Middle frontal gyrus (tissue), 1 donor: ENCODE measurements around the gene ABHD4.
"Not testable (repeated sequence)": the region's sequence is repeated elsewhere in the genome, so short reads cannot be mapped to it uniquely, and the experiment has no call there.

Experiments
- DNase-seq: peaks from one replicate; pipeline ENCODE4 v3.0.0-alpha.2; 2015; ENCODE audit warnings: low spot score; ENCODE audit errors: extremely low spot score

The ABHD4 gene

GRCh38 chr14:22589096-22589839 is 8.8 kb upstream of the ABHD4 start, which contains the start of gene DAD1:
Gene DAD1, minus strand, starts transcription at chr14:22589224. Its CDS starts 67 bp downstream, at chr14:22589157.
- peak; percentile 98 for DNase-seq

- DNase-seq, result no peak
These were observed 4.9 kb upstream of the ABHD4 start for GRCh38 chr14:22593189-22593588.

DNA sequence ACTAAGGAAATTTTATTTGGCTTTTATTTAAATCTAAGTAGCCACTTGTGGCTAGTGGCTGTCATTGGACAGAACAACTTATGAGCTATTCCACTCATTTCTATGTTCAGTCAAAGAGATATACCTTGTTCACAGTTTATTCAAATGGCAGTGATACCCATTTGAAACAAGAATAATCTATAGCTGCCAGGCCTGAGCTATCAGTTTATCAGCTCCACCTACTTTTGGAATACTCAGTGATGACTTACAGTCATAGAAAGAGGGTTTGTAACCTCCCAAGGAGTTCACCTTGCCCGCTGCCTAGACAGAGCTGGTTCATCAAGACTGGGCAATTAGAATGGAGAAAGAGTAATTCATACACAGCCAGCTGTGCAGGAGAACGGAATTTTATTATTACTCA is 4.5 kb upstream of the ABHD4 start:
- no peak for DNase-seq

GRCh38 chr14:22594156-22594716 is 3.9 kb upstream of the ABHD4 start:
- DNase-seq, result no peak

DNA sequence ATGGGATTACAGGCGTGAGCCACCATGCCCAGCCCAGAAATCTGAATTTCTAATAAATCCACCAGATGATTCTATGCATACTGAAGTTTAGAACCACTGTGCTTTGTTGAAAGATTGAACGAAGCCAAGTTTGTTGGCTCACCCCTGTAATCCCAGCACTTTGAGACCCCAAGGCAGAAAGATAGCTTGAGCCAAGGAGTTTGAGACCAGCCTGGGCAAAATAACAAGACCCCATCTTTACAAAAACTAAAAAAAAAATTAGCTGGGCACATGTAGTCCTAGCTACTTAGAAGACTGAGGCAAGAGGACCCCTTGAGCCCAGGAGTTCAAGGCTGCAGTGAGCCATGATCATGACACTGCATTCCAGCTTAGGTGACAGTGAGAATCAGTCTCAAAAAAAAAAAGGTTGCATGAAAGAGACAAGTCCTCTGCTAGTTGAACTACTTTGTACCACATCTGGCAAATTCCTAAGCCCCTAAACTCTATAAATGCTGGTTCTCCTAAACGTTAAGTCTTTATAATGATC is 1.7 kb upstream of the ABHD4 start:
- DNase-seq, result no peak

- no peak for DNase-seq
These were observed 835 bp upstream of the ABHD4 start for GRCh38 chr14:22597265-22597664.

DNA sequence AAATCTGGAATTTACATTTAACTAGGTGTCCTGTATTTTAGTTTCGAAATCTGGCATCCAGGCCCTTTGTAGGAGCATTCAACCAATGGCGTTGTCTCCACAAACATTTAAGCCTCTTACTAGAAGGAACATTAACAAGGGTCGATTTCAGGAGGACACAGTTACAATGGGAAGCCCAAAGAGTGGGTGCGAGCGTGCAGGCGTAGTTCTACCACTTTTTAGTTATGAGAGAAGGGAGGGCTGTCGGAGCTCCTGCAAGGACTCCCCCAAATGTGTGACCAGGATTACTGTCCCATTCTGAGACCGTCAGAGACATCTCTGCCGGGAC is 365 bp upstream of the ABHD4 start:
- DNase-seq, result no peak

DNA sequence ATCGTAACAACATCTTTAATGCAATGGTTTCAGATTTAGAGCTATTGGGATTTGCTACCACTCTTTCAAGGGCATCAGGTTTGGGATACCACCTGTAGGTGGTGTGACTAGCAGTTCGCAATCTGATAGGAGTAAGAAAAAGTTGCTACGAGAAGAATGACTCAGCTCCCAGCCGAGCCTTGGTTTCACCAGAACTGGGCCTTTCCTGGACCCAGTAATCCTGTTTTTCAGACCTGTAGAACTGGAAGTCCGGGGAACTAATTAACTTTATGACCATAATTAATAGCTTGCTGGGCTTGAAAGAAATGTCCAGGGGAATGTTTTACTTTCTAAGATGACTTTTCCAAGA is 770 bp downstream of the ABHD4 start:
- no peak for DNase-seq

DNA sequence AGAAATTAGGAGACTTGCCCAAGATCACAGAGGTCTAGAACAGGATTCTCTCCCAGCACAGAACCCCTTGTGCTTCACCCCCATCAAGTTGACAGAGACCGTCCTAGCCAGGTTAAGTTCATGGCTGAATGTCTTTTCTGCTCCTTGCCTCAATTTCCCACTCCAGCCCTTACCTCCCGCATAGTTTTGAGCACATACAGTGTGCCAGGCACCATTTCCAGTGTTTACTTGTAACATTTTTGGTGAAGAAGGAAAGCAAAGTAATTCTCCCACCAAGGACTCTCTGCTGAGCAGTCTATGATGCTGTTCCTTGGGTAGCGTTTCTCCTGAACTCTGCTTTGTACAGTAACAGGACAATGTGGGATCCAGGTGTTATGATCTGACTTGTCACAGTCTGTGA is 1.2 kb downstream of the ABHD4 start:
- DNase-seq, result no peak

GRCh38 chr14:22600027-22600426 is 1.9 kb downstream of the ABHD4 start:
- no peak for DNase-seq

GRCh38 chr14:22601456-22601855 is 3.4 kb downstream of the ABHD4 start:
- no peak for DNase-seq

GRCh38 chr14:22601996-22602395 is 3.9 kb downstream of the ABHD4 start:
- DNase-seq, result no peak

- DNase-seq, result no peak
These were observed 4.8 kb downstream of the ABHD4 start for GRCh38 chr14:22602862-22603261.

GRCh38 chr14:22606380-22606779 is 8.3 kb downstream of the ABHD4 start:
- DNase-seq, result no peak

DNA sequence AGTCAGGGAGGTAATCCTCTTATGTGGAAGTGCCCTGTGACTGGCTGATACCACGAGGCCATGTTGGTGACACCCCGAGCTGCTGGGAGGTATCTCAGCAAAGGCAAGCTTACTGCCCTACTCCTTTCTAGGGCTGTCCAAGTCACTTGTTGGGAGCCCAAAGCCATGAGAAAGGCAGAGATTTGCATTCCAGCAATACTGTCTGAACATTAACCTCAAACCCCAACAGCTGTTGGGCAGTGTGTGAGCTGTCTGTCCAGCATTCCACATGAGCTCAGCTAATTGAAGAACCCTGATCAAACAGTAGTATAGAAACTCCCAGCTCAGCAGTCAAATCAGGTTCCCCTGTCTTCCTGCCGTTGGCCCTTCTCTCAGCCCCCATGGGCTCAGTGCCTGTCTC is 9.2 kb downstream of the ABHD4 start:
- no peak for DNase-seq

- DNase-seq, result no peak
These were observed 12.8 kb downstream of the ABHD4 start for GRCh38 chr14:22610931-22611330.

DNA sequence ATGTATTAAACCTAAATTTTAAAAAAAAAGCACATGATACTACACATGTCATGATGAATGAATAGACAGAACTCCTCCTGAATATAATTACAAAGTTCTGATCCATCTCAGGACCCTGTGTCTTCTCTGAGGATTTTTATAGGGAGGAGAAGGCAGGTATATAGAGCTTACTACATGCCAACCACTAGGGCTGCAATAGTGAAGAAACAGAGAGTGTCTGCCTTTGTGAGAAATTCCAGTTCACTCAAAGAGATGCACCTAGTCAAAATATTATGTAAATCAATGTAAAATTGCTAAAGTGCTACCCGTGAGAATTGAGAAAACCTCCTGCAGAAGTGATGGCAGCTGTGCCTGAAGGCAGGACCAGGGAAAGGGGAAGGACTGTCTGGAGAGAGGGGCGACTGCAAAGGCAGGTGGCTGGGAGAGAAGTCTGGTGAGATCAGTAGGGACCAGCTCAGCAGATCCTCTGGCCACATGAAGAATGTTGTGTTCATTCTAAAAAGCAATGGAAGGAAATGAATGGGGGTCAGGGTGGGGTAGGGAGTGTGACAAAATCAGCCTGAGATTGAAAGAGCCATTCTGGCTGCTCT is 15.1 kb downstream of the ABHD4 start:
- DNase-seq, result no peak

DNA sequence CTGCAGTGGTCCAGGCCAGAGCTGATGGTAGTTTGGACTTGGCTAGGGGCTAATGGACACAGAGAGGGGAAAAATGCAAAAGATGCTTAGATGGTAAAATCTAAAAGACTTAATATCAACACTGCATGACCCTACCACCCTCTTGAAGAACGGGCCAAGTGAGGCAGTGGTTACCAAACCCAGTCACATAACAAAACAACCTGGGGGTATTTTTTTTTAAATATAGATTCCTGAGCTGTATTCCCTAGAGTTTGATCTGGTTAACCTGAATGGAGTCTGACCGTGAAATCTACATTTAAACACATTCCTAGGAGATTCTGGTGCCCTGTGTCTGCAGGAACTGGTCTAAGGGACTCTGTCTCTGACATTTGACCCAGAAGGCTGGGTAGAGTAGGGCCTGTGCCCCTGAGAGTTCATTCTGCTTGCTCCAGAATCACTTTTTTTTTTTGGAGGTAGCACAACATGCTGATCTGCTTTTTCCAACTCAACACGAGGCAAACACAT is 15.7 kb downstream of the ABHD4 start:
- no peak for DNase-seq

DNA sequence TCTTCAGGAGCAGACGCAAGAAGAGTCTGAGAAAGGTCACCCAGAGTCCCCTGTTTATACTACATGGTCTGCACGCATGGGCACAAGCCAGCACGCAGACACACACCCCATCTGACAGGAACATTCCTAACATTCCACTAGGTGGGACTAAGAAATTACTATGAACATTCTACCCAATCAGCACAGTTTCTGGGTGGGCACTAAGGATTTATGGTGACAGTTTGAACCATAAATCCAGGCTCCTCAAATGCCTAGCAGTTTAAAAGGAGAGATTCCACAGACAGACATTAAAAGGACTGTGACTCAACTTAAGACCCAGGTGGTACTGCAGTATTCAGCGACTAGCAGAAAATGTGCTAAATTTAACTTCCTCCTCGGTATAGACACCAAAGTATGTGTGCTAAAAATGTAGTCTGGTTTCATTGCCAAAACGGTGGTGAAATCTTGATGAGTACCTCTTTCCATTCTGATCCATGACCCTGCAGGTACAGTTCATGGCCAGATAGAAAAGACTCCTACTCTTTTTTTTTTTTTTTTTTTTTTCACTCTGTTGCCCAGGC is 16.2 kb downstream of the ABHD4 start:
- no peak for DNase-seq

DNA sequence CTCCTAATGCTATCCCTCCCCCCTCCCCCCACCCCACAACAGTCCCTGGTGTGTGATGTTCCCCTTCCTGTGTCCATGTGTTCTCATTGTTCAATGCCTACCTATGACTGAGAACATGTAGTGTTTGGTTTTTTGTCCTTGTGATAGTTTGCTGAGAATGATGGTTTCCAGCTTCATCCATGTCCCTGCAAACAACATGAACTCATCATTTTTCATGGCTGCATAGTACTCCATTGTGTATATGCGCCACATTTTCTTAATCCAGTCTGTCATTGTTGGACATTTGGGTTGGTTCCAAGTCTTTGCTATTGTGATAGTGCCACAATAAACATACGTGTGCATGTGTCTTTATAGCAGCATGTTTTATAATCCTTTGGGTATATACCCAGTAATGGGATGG is 17.7 kb downstream of the ABHD4 start:
- DNase-seq, result not testable (repeated sequence)

GRCh38 chr14:22622255-22622654 is 24.2 kb downstream of the ABHD4 start:
- no peak for DNase-seq

- no peak for DNase-seq
These were observed 24.9 kb downstream of the ABHD4 start for GRCh38 chr14:22623047-22623446.
